HG03342 (cell line): ENCODE data around the gene TBC1D1.

Source experiments
- ATAC-seq: cut with Tn5 transposase; IDR thresholded peaks from one replicate; pipeline ENCODE4 v1.9.1; 2021; ENCODE audit warnings: mild to moderate bottlenecking, moderate library complexity; ENCODE audit not compliant: unreplicated experiment

Gene TBC1D1

DNA sequence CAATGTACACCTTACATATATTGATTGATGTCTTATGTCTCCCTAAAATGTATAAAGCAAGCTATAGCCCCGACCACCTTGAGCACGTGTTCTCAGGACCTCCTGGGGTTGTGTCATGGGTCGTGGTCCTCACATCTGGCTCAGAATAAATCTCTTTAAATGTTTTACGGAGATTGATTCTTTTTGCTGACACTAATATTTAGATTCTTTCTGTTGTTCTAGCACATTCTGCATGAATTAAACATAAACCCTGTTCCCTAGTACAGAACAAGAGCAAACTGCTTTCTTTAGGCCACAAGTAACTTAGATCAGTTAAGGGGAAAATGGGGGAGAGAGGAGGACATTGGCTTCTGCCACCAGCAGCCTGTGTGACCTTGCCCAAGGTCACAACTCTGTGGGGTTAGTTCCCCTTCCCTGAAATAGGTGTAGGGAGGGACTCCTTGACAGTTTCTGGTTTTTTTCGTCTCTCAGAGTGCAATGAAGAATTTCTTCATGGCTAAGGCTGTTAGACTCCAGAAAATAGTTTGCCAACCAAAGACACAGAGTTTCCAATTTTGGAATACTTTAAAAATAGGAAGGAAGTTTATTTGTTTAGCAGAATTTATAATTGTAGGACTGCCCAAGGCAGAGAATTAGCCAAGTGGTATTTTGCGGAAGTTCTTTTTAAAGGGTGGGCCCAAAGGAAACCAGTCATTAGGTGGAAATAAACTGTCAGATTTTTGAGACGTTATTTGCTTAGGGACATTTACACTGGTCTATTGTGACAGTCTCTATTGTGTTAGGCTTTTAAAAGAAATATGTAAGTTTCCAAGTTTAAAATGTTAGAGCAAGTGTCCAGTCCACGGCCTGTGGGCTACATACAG is 98.7 kb downstream of the TBC1D1 start:
- ATAC-seq, result no peak

GRCh38 chr4:37990731-37991245 is 99.9 kb downstream of the TBC1D1 start:
- no peak for ATAC-seq

GRCh38 chr4:37991623-37992410 is 100.9 kb downstream of the TBC1D1 start:
- ATAC-seq, result no peak

- ATAC-seq, result no peak
These were observed 102.9 kb downstream of the TBC1D1 start for GRCh38 chr4:37993806-37994205.

GRCh38 chr4:37994569-37994968 is 103.7 kb downstream of the TBC1D1 start:
- peak; percentile 78 for ATAC-seq

- no peak for ATAC-seq
These were observed 104.5 kb downstream of the TBC1D1 start for GRCh38 chr4:37995299-37995821.

DNA sequence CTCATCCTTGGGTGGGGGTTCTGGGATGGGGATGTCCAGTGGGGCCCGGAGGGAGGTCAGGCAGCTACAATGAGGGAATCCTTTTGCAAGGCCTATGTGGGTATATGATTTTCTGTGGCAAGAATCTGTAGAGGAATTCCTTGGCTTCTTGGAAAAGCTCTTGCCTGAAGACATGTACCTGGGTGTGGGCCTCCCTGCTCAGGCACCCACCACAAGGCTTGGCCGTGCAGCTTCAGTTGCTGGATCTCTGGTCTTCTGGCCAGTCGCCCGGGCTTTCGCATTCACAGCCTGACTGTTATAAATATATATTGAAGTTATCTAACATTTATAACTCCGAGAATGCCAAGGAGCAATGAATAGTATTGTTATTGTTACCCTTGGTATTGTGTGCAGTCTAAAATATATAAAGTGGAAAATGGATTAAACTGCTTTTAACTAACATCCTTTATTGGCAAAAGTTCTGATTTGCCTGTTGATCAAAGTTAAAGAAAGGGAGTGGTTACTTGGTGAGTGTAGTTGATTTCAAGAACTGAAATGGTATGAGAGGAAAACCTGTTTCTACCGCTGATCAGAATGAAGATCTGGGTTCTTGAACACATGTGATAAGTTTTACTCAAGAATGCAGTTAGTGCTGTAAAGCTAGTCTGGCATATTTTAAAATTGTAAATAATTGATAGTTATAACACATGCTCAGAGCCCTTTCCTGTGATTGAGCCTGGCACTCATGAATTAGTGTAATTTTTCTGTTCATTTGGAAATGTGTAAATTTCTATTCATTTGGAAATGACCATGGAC is 105.3 kb downstream of the TBC1D1 start:
- ATAC-seq, result no peak

- no peak for ATAC-seq
These were observed 107.3 kb downstream of the TBC1D1 start for GRCh38 chr4:37998226-37998625.

DNA sequence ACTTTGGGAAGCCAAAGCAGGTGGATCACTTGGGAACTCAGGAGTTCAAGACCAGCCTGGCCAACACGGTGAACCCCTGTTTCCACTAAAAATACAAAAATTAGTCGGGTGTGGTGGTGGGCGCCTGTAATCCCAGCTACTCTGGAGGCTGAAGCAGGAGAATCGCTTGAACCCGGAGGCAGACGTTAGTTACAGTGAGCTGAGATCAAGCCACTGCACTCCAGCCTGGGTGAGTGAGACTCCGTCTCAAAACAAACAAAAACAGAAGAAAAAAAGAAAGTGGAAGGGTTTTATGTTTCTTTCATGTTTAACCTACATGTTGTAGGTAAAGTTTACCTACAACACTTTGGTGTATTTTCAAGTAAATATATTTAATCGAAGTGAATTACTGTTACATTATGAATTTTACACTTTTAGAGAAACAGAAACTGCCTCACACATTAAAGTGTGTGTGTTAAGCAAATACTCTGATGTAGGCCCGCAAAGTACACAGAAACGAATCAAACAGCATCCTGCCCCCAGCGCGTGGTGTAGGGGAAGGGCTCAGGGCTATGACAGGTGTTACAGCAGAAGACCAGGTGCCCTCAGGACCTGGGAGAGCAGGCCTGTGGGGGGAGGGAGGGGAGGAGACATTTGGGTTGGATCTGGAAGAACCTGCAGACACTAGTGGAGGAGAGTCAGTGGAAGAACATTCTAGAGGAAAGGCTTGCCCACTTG is 108.3 kb downstream of the TBC1D1 start:
- no peak for ATAC-seq

GRCh38 chr4:37999965-38000364 is 109.1 kb downstream of the TBC1D1 start:
- no peak for ATAC-seq

DNA sequence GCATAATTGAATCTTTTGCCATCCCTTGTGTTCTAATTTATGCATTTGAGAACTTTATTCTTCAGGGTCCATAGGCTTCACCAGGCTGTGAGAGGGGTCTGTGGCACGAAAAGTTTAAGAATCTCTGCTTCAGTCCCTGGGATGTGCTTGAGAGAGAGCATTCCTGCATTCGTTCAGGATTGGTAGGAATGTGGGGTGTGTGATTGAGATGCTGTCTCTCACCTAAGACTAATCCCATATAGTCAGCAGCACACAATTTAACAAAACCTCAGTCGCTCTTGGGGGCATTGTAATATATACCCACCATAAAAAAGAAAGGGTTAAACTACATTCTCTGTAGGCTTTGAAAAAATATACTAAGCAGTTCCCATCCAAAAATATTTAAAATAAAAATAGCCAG is 111.0 kb downstream of the TBC1D1 start:
- no peak for ATAC-seq

GRCh38 chr4:38002451-38003071 is 111.7 kb downstream of the TBC1D1 start:
- ATAC-seq, result no peak

- ATAC-seq, result no peak
These were observed 112.2 kb downstream of the TBC1D1 start for GRCh38 chr4:38003102-38003501.

DNA sequence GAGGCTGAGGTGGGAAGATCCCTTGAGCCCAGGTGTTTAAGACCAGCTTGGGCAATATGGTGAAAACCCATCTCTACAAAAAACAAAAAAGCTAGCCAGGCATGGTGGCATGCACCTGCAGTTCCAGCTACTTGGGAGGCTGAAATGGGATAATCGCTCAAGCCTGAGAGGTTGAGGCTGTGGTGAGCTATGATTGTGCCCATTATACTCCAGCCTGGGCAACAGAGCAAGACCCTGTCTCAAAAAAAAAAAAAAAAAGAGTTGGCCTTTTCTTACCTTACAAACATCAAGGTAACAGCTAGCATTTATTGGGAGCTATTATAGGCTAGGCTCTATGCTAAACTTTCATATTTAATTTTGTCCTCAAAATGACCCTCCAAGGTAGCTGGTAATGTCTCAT is 112.7 kb downstream of the TBC1D1 start:
- no peak for ATAC-seq

DNA sequence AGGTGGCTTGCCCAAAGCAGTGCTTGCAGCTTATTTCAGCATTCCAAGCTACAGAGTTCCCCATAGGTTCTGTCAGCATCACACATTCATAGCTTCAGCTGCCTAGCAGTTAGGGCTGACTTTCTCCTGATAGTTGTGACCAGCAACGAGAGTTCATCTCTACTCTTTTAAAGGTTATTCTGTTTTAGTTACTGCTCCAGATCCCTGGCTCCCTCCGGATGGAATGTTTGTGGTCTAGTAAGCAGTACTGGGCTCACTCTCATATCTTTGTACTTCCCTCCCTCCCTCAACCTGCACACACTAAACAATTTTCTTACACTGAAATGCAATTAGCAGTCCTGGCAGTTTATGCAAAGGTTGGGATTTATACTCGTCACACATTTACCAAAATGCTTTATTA is 113.2 kb downstream of the TBC1D1 start:
- no peak for ATAC-seq

GRCh38 chr4:38004887-38005286 is 114.0 kb downstream of the TBC1D1 start:
- no peak for ATAC-seq

DNA sequence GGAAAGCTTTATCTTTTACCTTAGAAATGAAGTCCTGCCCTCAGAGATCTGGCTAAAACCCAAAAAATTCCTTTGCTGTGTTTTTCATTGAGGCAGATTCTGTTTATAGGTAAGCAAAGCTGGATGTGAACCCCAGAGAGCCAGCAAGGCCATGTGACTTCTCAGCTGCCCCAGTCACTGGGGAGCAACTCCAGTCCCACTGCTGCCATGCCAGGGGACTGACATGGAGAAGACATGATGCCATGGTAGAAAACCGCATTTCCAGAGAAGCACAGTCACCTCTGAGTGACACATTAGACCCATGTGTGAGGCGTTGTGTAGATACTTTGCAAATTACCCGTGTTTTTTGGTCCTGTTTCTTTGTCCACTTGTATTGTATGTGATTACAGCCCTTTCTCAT is 114.8 kb downstream of the TBC1D1 start:
- no peak for ATAC-seq

- ATAC-seq, result no peak
These were observed 116.8 kb downstream of the TBC1D1 start for GRCh38 chr4:38007645-38008044.

DNA sequence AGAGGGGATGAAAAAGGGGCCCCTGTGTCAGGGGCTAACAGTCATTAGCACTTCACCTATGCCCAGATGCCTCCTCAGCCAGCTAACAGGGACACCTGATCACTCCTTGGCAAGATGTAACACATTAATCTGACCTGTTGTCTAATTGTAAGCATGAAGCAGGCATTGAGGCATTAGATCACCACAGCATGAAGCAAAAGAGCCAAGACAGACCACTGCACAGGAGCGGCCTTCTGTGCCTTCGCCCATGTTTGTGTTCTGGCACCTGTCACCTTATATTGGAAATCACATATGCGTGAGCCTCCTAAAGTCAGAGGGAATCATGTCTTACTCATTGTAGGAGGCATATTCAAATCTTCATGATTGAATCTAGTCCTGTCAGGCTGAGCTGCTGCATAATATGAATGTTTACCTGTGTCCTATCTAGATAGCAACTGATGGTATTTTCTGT is 117.7 kb downstream of the TBC1D1 start:
- no peak for ATAC-seq

GRCh38 chr4:38009421-38009820 is 118.5 kb downstream of the TBC1D1 start:
- no peak for ATAC-seq
